Thyroid gland (tissue), 4 donors: ENCODE results near the gene ABCA3. TPM values are rescaled to one million over a fixed set of nuclear protein-coding genes. Genes with fewer than 3 reads are reported as not detected.
"Not testable (repeated sequence)": the region's sequence is repeated elsewhere in the genome, so short reads cannot be mapped to it uniquely, and the experiment has no call there.

Experiments
- DNase-seq, 2 donors: peaks; one replicate each; pipeline ENCODE4 v3.0.0-alpha.2; 2019
- H3K27ac ChIP-seq, 3 donors: fragments of 200-600 bp; sonication (generic); 1 replicate in 2 of 3; 2 replicates in 1 of 3; pipeline ENCODE4 v1.5.1; 2016 to 2019; ENCODE audit warnings: mild to moderate bottlenecking in 1 of 3, moderate library complexity in 1 of 3
- H3K27me3 ChIP-seq: fragments of 200-600 bp; sonication (generic); one replicate; pipeline ENCODE4 v1.5.1; 2019
- H3K36me3 ChIP-seq, 2 donors: fragments of 200-600 bp; sonication (generic); one replicate each; pipeline ENCODE4 v1.5.1; 2016 to 2019
- H3K4me1 ChIP-seq, 2 donors: fragments of 200-600 bp; sonication (generic); one replicate each; pipeline ENCODE4 v1.5.1; 2017 to 2019
- H3K4me3 ChIP-seq, 3 donors: fragments of 200-600 bp; sonication (generic); replicated peaks in 1 of 3; 1 replicate in 2 of 3; 2 replicates in 1 of 3; pipeline ENCODE4 v1.5.1; 2016; ENCODE audit warnings: mild to moderate bottlenecking in 1 of 3
- H3K9me3 ChIP-seq: fragments of 200-600 bp; sonication (generic); one replicate; pipeline ENCODE4 v1.5.1; 2017
- POLR2A ChIP-seq, 2 donors: fragments of 450-650 bp; IDR thresholded peaks; one replicate each; pipeline ENCODE4 v1.6.1; 2017; ENCODE audit warnings: antibody characterized with exemption in 2 of 2, mild to moderate bottlenecking in 2 of 2, moderate library complexity in 1 of 2
- WGBS, 2 donors: methylation state at CpG; one replicate each; pipeline ENCODE4 v1.1.5; 2017; 5-methylcytosine and 5-hydroxymethylcytosine counted together
- intact Hi-C: fragments of 100-400 bp; cut with DNase I; formaldehyde crosslinking; loops from one replicate; pipeline ENCODE4 v1.15.1; 2023
- total RNA-seq, 4 donors: library from RNA; depleted of rRNA; stranded (reverse); fragments of >200 nt; gene quantifications; one replicate each; pipeline ENCODE4 v1.2.3, GENCODE V29; 2016
- TF ChIP-seq, protein P1 (sequence below), 6 experiments: fragments of 200-600 bp in 3 of 6; fragments of 450-650 bp in 3 of 6; sonication (generic) in 3 of 6; IDR thresholded peaks; one replicate each; pipeline ENCODE4 v1.5.1; 2016 to 2019; ENCODE audit warnings: antibody characterized with exemption in 6 of 6, mild to moderate bottlenecking in 2 of 6, inconsistent platforms in 1 of 6, moderate library complexity in 1 of 6

The ABCA3 gene
- total RNA-seq, result 10 to 100 TPM; 36.5 to 66.7 (median 60.4) TPM

DNA sequence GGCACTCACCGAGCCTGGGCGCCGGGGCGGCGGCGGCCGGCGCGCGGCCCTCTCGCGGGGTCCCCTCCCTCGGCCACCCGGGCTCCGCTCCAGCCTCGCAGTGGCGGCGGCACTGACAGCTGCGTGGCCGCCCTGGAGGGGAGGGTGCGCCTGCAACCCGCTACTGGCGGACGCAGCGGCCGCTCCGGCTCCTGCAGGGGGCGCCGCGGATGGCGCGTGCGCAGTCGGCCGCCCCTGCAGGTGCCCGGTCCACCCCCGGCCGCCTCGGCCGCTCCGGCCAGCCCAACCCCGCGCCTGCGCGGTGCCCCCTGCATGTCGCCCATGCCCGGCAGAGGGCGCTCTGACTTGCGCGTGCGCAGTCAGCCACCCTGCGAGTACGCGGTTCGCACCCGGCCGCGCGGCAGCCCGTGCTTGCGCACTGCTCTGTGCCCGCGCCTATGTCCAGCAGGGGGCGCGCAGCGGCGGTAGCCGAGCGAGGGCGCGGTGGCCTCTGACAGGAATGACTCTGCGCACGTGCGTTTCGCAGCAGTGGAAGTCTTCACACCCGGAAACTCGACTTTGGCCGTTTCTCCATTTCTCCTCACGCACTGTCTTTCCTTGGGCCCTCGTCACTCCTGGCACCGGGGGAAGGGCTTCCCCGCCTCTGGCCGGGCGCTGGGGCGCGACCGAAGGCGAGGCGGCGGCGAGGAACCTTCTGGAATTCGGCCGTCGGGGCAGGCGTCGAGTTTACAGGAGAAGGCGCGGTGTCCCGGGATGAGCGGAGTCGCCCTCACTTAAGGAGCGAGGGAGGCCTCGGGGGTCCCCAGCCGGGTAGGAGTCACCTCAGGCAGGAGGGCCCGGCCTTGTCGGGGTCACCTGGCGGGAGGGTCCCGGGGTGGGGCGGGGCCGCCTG, at the start of gene ABCA3:
Gene ABCA3 (minus strand): TSS at position 165 of the 892 bp plus-strand sequence. CDS start 14,262 bp downstream, outside the sequence.
- intact Hi-C loops, result loop anchor here (5.0 to 10.0 kb wide), 3 partner anchors 46 to 161 kb away; no protein-coding TSS in a partner anchor
- 8 to 29% methylated on average over 17 to 33 of the region's 110 CpGs for WGBS, 2 donors
- peak; percentile 42 to 81 for TF ChIP-seq POLR2A (IDR thresholded peaks at IDR 0.05)
- TF ChIP-seq, protein P1, sequence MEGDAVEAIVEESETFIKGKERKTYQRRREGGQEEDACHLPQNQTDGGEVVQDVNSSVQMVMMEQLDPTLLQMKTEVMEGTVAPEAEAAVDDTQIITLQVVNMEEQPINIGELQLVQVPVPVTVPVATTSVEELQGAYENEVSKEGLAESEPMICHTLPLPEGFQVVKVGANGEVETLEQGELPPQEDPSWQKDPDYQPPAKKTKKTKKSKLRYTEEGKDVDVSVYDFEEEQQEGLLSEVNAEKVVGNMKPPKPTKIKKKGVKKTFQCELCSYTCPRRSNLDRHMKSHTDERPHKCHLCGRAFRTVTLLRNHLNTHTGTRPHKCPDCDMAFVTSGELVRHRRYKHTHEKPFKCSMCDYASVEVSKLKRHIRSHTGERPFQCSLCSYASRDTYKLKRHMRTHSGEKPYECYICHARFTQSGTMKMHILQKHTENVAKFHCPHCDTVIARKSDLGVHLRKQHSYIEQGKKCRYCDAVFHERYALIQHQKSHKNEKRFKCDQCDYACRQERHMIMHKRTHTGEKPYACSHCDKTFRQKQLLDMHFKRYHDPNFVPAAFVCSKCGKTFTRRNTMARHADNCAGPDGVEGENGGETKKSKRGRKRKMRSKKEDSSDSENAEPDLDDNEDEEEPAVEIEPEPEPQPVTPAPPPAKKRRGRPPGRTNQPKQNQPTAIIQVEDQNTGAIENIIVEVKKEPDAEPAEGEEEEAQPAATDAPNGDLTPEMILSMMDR (IDR thresholded peaks at IDR 0.05), result peak in 5 of 6 experiments; percentile 91 to 100 (median 97)
- peak; percentile 91 to 93 for DNase-seq
- Histone ChIP-seq H3K27ac (peak within 1 kb of the TSS in 2 of 3 donors; percentile 27 to 45), H3K27me3 (no peaks in the 10 kb centered on the region), H3K4me1 (peaks cover 20 to 31% of the 10 kb centered on the region in 2 donors), H3K4me3 (peak within 1 kb of the TSS; percentile 59 to 95 (median 65)), H3K36me3 (no peaks in the 10 kb centered on the region), H3K9me3 (no peaks in the 10 kb centered on the region)

DNA sequence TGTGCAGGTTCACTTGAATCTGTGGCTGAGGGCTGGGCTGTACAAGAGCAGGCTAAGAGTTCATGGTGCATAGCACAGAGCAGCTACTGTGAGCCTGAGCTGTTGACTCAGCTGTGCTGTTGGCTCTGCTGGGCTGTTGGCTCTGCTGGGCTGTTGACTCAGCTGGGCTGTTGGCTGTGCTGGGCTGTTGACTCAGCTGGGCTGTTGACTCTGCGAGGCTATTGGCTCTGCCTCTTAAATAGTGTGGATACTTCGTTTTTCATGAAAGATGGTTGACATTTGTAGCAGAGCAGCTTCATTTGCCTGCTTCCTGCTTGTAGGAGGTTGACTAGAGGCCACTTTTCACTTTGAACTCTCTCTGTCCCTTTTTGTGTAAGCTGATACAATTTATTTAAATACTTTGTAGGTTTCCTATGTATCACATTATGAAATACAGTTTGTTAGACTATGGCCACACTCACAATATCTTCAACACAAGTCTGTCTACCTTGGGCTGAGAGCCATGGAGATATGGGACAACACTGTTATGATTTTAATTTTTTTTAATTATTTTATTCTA, 48.4 kb upstream of the ABCA3 start:
- TF ChIP-seq, protein P1 (IDR thresholded peaks at IDR 0.05), result no peak
- TF ChIP-seq POLR2A (IDR thresholded peaks at IDR 0.05), result no peak
- Histone ChIP-seq H3K36me3 (no peaks in the 10 kb centered on the region), H3K27me3 (no peaks in the 10 kb centered on the region), H3K27ac (no peak overlapping the region), H3K9me3 (no peaks in the 10 kb centered on the region), H3K4me1 (no peaks in the 10 kb centered on the region), H3K4me3 (no peak overlapping the region)
- no peak for DNase-seq
- WGBS, 2 donors, result 30 to 48% methylated on average over 2 of the region's 2 CpGs
- intact Hi-C loops, result no loop called here

DNA sequence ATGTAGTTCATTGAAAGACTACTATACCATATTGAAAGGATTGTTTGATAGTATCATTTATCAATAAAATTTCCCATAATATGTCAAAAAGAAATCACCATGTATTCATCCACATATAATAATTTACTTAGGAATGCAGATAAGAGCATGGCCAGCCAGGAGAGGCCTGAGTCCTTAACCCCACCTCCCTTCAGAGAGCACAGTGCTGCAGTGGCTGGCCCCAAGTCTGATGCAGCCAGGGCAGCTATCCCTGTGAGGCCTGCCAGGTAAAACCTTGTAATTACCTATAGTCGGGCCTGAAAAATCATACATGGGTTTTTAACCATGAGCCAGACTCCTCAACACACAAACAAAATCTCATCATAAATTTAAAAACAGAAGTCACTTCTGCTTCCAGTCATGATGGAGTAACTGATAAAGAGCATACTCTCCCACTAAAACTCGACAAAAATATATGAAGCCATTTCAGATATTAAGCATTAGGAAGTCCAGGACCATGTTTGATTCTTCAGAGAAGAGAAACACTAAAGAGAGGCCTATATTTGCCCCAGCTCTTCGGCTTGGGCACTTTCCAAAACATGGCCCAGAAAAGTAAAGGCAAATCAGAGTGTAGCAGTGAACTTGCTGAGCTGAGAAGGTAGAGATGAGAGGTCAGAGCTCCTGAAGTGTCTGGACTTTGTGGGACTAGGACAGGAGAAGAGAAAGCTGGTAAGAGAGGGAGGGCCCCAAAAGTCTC, 47.8 kb upstream of the ABCA3 start:
- H3K4me1 ChIP-seq, result no peaks in the 10 kb centered on the region
- no peaks in the 10 kb centered on the region for H3K9me3 ChIP-seq
- H3K36me3 ChIP-seq, result no peaks in the 10 kb centered on the region
- 78 to 91% methylated on average over 3 of the region's 3 CpGs for WGBS, 2 donors
- no peaks in the 10 kb centered on the region for H3K27me3 ChIP-seq
- no peak overlapping the region for H3K27ac ChIP-seq
- intact Hi-C loops, result no loop called here
- no peak for DNase-seq
- no peak overlapping the region for H3K4me3 ChIP-seq
- no peak for TF ChIP-seq POLR2A (IDR thresholded peaks at IDR 0.05)
- TF ChIP-seq, protein P1 (IDR thresholded peaks at IDR 0.05), result no peak

DNA sequence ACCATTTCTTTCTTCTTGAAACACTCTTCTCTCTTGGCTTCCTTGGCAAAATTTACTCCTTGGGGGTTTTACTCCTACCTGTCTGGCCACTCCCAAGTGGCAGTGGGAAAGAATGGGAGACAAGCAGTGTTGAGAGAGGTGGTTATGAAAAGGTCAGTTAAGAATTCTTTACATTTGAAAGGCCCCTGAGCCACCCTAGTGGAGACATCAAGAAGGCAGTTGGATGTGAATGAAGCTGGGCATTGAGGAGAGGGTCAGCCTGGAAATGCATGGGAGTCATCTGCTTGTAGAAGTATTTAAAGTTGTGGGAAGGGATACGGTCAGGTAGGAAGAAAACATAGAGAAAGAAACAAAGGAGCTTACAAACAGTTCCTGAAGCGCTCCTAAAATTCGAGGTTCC, 46.5 kb upstream of the ABCA3 start:
- no peaks in the 10 kb centered on the region for H3K36me3 ChIP-seq
- DNase-seq, result no peak
- no peaks in the 10 kb centered on the region for H3K4me1 ChIP-seq
- WGBS, 2 donors, result 68 to 73% methylated on average over 3 of the region's 3 CpGs
- H3K27ac ChIP-seq, result no peak overlapping the region
- H3K9me3 ChIP-seq, result no peaks in the 10 kb centered on the region
- no peaks in the 10 kb centered on the region for H3K27me3 ChIP-seq
- intact Hi-C loops, result no loop called here
- H3K4me3 ChIP-seq, result no peak overlapping the region
- no peak for TF ChIP-seq POLR2A (IDR thresholded peaks at IDR 0.05)
- TF ChIP-seq, protein P1 (IDR thresholded peaks at IDR 0.05), result no peak

DNA sequence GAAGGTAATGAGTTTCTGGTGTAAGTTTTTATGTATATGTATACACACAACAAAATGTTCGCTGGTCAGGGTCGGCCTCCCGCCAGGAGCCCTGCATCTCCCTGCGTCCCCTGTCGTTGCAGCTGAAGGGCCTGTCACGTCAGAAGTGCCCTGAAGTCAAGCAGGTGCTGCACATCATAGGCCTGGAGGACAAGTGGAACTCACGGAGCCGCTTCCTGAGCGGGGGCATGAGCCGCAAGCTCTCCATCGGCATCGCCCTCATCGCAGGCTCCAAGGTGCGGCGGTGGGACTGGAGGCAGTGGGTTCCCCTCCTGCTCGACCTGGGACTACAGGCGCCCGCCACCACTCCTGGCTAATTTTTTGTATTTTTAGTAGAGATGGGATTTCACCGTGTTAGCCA, 45.5 kb upstream of the ABCA3 start:
- H3K9me3 ChIP-seq, H3K27me3 ChIP-seq, intact Hi-C loops, H3K4me1 ChIP-seq, H3K36me3 ChIP-seq, H3K4me3 ChIP-seq: not testable (repeated sequence)
- peak overlapping the region in 1 of 3 donors; percentile 36 for H3K27ac ChIP-seq
- peak in 1 of 2 donors; percentile 3 for DNase-seq
- WGBS, 2 donors, result 58 to 77% methylated on average over 19 of the region's 19 CpGs
